K562 (cell line): ENCODE data around the gene HOXB1. TPM values are rescaled to one million over a fixed set of nuclear protein-coding genes. Genes with fewer than 3 reads are reported as not detected.

Source experiments
- BACH1 ChIP-seq: fragments of 200-800 bp; sonication (Bioruptor generic); IDR thresholded peaks from 2 replicates; pipeline ENCODE4 v1.6.1; 2016; ENCODE audit warnings: missing genetic modification characterization, missing compliant biosample characterization
- DDX20 ChIP-seq: fragments of 450-650 bp; IDR thresholded peaks from 2 replicates; pipeline ENCODE4 v1.6.1; 2016; ENCODE audit warnings: missing genetic modification characterization, low read depth, mild to moderate bottlenecking, missing compliant biosample characterization, moderate library complexity
- GATA2 ChIP-seq: sonication (generic); formaldehyde crosslinking; IDR thresholded peaks from 2 replicates; pipeline ENCODE4 v1.4.0; 2020; ENCODE audit warnings: mild to moderate bottlenecking, missing genetic modification reagents
- NRF1 ChIP-seq, 2 experiments: fragments of 450-650 bp; IDR thresholded peaks in 1 of 2; conservative IDR thresholded peaks in 1 of 2; 2 replicates each; pipeline ENCODE4 v1.6.1; 2014; ENCODE audit warnings: mild to moderate bottlenecking in 2 of 2
- PHF8 ChIP-seq: fragments of 200-600 bp; sonication (generic); IDR thresholded peaks from 2 replicates; pipeline ENCODE4 v1.6.1; 2012; ENCODE audit warnings: mixed run types, mild to moderate bottlenecking, inconsistent platforms, low read length, moderate library complexity, borderline replicate concordance
- POLR2G ChIP-seq: fragments of 200-400 bp; formaldehyde crosslinking; IDR thresholded peaks from 2 replicates; pipeline ENCODE4 v1.6.1; 2017; ENCODE audit warnings: low read depth, mild to moderate bottlenecking, antibody characterized with exemption, low read length, moderate library complexity
- RBM22 ChIP-seq: fragments of 200-400 bp; formaldehyde crosslinking; IDR thresholded peaks from 2 replicates; pipeline ENCODE4 v1.6.1; 2018; ENCODE audit warnings: low read length, low read depth; ENCODE audit not compliant: poor library complexity, severe bottlenecking
- SMARCE1 ChIP-seq: fragments of 450-650 bp; IDR thresholded peaks from 2 replicates; pipeline ENCODE4 v1.7.1; 2016; ENCODE audit warnings: mild to moderate bottlenecking
- ZNF384 ChIP-seq: IDR thresholded peaks from 2 replicates; pipeline ENCODE4 v1.6.1; 2012; ENCODE audit warnings: low read depth, low read length, improper control_type of control experiment
- ZNF644 ChIP-seq: fragments of 200-800 bp; sonication (Bioruptor generic); IDR thresholded peaks from 2 replicates; pipeline ENCODE4 v1.6.1; 2016; ENCODE audit warnings: low read depth, missing genetic modification characterization, missing compliant biosample characterization
- polyA plus RNA-seq, 8 experiments: library from polyadenylated mRNA; depleted of rRNA in 4 of 8; stranded (reverse) in 5 of 8; unstranded in 3 of 8; fragments of >200 nt; fragmentation: Nextera tagmentation in 2 of 8; fragmentation: Illumina TruSeq in 1 of 8; extraction: Ambion mirVana in 2 of 8; extraction: Trizol in 1 of 8; gene quantifications; 2 replicates each; pipeline versions ENCODE4 v1.2.1 to v1.2.3, GENCODE V29; 2011 to 2014; ENCODE audit warnings: inconsistent platforms in 1 of 8, missing spikeins in 1 of 8
- total RNA-seq, 7 experiments: library from RNA; depleted of rRNA in 6 of 7; stranded (reverse); fragments of >200 nt in 6 of 7; fragmentation: Illumina TruSeq in 2 of 7; extraction: Trizol in 2 of 7; gene quantifications; 2 replicates each; pipeline versions ENCODE4 v1.2.1 to v1.2.3, GENCODE V29; 2011 to 2021; ENCODE audit warnings: low replicate concordance in 1 of 7
- TF ChIP-seq, protein P1 (sequence below): IDR thresholded peaks from 2 replicates; pipeline ENCODE4 v1.6.1; 2014; ENCODE audit warnings: antibody characterized with exemption
- TF ChIP-seq, protein P2 (sequence below): sonication (generic); formaldehyde crosslinking; IDR thresholded peaks from 2 replicates; pipeline ENCODE4 v1.5.0; 2020; ENCODE audit warnings: missing genetic modification reagents
- TF ChIP-seq, protein P3 (sequence below): fragments of 200-800 bp; sonication (Bioruptor generic); IDR thresholded peaks from 2 replicates; pipeline ENCODE4 v1.6.1; 2017; ENCODE audit warnings: missing genetic modification characterization, missing compliant biosample characterization
- TF ChIP-seq, protein P4 (sequence below): fragments of 450-650 bp; IDR thresholded peaks from 2 replicates; pipeline ENCODE4 v1.6.1; 2016; ENCODE audit warnings: antibody characterized with exemption
- TF ChIP-seq, protein P5 (sequence below), 2 experiments: fragments of 200-800 bp in 1 of 2; sonication (Bioruptor generic) in 1 of 2; sonication (generic) in 1 of 2; formaldehyde crosslinking in 1 of 2; IDR thresholded peaks in 1 of 2; conservative IDR thresholded peaks in 1 of 2; 2 replicates each; pipeline versions ENCODE4 v1.5.0 to v1.6.1; 2016 to 2020; ENCODE audit warnings: missing compliant biosample characterization in 1 of 2, missing genetic modification characterization in 1 of 2, missing genetic modification reagents in 1 of 2
- TF ChIP-seq, protein P6 (sequence below): fragments of 450-650 bp; formaldehyde crosslinking; IDR thresholded peaks from 2 replicates; pipeline ENCODE4 v1.4.0; 2022; ENCODE audit warnings: missing genetic modification characterization

Gene HOXB1
- total and polyA plus RNA-seq, 9 of the 15 experiments (the other 6 are each of a cell fraction or from before 2014, with no cell fraction given), result 0.04 TPM; not detected in 8

DNA sequence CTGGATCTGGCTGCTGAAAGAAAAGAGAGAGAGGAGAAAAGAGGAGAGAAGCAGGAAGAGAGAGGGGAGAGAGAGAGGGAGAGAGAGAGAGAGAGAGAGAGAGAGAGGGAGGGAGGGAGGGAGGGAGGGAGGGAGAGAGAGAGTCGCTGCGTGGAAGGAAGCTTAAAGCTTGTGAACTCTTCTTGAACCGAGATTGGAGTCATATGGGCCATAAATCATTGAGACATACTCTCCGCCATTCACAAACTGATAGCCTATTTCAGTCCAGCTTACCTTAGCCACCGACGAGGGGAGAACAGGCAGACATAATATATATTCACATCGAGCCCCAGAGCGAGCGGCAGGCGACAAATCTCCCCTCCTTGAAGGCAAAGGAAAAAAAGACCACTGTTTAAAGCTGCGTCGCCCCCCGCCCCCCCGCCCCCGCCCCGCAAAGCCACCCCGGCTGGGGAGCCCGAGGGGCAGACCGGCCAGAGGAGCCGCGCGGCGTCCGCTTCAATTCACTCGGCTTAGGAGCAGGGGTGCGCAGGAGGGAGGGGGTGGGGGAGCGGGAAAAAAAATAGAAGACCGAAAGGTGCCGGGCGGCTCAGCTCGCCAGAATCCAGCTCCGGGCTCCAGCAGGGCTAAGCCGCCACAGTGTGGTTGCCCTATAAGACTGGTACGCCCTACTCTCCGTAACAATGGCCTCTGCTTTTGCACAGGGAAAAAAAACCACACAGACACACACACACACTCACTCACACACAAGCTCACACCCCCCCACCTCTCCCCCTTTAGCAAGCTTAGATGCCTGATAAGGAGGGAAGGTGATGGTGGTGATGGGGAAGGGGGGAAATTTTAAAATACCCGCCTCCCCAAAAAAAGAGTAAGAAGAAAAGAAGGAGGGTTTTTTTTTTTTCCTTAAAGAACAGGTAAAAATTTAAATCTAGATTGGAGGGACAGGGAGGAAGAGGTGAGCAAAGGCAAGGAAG, 24.7 kb upstream of the HOXB1 start (continued):
- TF ChIP-seq, protein P1, sequence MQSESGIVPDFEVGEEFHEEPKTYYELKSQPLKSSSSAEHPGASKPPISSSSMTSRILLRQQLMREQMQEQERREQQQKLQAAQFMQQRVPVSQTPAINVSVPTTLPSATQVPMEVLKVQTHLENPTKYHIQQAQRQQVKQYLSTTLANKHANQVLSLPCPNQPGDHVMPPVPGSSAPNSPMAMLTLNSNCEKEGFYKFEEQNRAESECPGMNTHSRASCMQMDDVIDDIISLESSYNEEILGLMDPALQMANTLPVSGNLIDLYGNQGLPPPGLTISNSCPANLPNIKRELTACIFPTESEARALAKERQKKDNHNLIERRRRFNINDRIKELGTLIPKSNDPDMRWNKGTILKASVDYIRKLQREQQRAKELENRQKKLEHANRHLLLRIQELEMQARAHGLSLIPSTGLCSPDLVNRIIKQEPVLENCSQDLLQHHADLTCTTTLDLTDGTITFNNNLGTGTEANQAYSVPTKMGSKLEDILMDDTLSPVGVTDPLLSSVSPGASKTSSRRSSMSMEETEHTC, result peak; percentile 78
- TF ChIP-seq DDX20 (no peak), SMARCE1 (peak; percentile 69), POLR2G (peak; percentile 41; the same call in 1 of the 2 replicates), BACH1 (tag) (no peak; the same call in 1 of the 2 replicates), GATA2 (CRISPR knock-in tag) (0 out of 2 replicates have a peak, but pooled peaks have one; percentile 24), PHF8 (peak; percentile 17; the same call in 1 of the 2 replicates), ZNF644 (tag) (peak; percentile 60), NRF1 (conservative IDR thresholded peaks at IDR 0.05 in 1 of 2, IDR thresholded peaks at IDR 0.05 in 1 of 2) (peak; percentile 13 to 25; a peak in 1 of 4 replicates), ZNF384 (peak; percentile 56), RBM22 (peak; percentile 33)
- TF ChIP-seq, protein P2, sequence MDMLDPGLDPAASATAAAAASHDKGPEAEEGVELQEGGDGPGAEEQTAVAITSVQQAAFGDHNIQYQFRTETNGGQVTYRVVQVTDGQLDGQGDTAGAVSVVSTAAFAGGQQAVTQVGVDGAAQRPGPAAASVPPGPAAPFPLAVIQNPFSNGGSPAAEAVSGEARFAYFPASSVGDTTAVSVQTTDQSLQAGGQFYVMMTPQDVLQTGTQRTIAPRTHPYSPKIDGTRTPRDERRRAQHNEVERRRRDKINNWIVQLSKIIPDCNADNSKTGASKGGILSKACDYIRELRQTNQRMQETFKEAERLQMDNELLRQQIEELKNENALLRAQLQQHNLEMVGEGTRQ, result no peak
- TF ChIP-seq, protein P3, sequence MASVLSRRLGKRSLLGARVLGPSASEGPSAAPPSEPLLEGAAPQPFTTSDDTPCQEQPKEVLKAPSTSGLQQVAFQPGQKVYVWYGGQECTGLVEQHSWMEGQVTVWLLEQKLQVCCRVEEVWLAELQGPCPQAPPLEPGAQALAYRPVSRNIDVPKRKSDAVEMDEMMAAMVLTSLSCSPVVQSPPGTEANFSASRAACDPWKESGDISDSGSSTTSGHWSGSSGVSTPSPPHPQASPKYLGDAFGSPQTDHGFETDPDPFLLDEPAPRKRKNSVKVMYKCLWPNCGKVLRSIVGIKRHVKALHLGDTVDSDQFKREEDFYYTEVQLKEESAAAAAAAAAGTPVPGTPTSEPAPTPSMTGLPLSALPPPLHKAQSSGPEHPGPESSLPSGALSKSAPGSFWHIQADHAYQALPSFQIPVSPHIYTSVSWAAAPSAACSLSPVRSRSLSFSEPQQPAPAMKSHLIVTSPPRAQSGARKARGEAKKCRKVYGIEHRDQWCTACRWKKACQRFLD (CRISPR knock-in tag), result peak; percentile 89
- TF ChIP-seq, protein P4, sequence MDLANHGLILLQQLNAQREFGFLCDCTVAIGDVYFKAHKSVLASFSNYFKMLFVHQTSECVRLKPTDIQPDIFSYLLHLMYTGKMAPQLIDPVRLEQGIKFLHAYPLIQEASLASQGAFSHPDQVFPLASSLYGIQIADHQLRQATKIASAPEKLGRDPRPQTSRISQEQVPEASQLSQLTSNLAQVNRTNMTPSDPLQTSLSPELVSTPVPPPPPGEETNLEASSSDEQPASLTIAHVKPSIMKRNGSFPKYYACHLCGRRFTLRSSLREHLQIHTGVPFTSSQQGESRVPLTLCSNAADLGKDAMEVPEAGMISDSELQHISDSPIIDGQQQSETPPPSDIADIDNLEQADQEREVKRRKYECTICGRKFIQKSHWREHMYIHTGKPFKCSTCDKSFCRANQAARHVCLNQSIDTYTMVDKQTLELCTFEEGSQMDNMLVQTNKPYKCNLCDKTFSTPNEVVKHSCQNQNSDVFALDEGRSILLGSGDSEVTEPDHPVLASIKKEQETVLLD, result 0 out of 2 replicates have a peak, but pooled peaks have one; percentile 23
- TF ChIP-seq, protein P5, sequence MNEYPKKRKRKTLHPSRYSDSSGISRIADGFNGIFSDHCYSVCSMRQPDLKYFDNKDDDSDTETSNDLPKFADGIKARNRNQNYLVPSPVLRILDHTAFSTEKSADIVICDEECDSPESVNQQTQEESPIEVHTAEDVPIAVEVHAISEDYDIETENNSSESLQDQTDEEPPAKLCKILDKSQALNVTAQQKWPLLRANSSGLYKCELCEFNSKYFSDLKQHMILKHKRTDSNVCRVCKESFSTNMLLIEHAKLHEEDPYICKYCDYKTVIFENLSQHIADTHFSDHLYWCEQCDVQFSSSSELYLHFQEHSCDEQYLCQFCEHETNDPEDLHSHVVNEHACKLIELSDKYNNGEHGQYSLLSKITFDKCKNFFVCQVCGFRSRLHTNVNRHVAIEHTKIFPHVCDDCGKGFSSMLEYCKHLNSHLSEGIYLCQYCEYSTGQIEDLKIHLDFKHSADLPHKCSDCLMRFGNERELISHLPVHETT (CRISPR knock-in tag; conservative IDR thresholded peaks at IDR 0.05 in 1 of 2, IDR thresholded peaks at IDR 0.05 in 1 of 2), result peak in 1 of 2 experiments; percentile 80; a peak in 2 of 4 replicates
- TF ChIP-seq, protein P6, sequence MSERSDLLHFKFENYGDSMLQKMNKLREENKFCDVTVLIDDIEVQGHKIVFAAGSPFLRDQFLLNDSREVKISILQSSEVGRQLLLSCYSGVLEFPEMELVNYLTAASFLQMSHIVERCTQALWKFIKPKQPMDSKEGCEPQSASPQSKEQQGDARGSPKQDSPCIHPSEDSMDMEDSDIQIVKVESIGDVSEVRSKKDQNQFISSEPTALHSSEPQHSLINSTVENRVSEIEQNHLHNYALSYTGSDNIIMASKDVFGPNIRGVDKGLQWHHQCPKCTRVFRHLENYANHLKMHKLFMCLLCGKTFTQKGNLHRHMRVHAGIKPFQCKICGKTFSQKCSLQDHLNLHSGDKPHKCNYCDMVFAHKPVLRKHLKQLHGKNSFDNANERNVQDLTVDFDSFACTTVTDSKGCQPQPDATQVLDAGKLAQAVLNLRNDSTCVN, result peak; percentile 65; the same call in 1 of the 2 replicates
